Choroid plexus epithelial cell (primary cell): Measurements from ENCODE around the gene UNC5A.

Experiments used
- DNase-seq: peaks from one replicate; pipeline ENCODE4 v3.0.0-alpha.2; 2010; ENCODE audit warnings: low read depth
- H3K4me3 ChIP-seq: 2 replicates; pipeline ENCODE4 v1.5.1; 2011; ENCODE audit warnings: low read depth, mild to moderate bottlenecking, control low read depth, low read length, moderate library complexity
- CTCF ChIP-seq: conservative IDR thresholded peaks from 2 replicates; pipeline ENCODE4 v1.5.1; 2011; ENCODE audit warnings: low read depth, mild to moderate bottlenecking, control low read depth, inconsistent platforms, low read length, moderate library complexity

The UNC5A gene

GRCh38 chr5:176827736-176828414, 17.5 kb downstream of the UNC5A start:
- no peak for TF ChIP-seq CTCF
- H3K4me3 ChIP-seq, result no peak overlapping the region
- DNase-seq, result no peak

- no peak for DNase-seq
- TF ChIP-seq CTCF, result no peak
- no peak overlapping the region for H3K4me3 ChIP-seq
These were observed 19.0 kb downstream of the UNC5A start for GRCh38 chr5:176829320-176829719.

DNA sequence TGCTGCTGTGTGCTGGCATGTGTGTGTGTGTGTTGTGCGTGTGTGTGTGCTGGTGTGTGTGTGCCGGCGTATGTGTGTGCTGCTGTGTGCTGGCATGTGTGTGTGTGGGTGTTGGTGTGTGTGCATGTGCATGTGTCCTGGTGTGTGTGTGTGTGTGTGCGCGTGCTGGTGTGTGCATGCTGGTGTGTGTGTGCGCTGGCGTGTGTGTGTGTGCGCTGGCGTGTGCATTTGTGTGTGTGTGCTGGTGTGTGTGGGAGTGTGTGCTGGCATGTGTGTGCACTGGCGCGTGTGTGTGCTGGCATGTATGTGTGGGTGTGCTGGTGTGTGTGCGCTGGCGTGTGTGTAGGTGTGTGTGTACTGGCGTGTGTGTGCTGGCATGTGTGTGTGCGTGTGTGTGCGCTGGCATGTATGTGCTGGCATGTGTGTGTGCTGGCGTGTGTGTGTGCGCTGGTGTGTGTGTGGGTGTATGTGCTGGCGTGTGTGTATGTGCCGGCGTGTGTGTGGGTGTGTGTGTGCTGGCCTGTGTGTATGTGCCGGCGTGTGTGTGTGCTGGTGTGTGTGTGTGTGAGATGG, 20.1 kb downstream of the UNC5A start:
- no peak overlapping the region for H3K4me3 ChIP-seq
- DNase-seq, result no peak
- TF ChIP-seq CTCF, result no peak

DNA sequence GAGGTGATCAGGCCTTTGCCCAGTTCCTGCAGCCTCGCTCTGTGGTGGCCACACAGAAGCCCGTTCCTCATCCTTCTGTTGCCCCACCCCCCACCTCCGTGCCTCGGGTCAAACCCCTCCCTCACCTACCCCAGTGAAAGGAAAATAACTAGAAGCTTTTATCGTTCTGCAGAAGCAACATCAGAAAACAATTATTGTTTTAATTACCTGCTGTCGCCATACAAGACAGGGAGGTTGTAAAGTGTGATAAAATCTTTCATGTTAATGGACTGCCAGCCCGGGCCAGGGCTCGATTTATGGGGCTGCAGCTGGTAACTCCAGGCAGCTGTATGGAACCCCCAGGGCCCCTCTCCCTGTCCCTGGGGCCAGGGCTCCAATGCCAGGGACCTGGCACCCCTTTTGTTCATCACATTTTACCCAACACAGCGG, 20.6 kb downstream of the UNC5A start:
- no peak for TF ChIP-seq CTCF
- H3K4me3 ChIP-seq, result no peak overlapping the region
- DNase-seq, result no peak

DNA sequence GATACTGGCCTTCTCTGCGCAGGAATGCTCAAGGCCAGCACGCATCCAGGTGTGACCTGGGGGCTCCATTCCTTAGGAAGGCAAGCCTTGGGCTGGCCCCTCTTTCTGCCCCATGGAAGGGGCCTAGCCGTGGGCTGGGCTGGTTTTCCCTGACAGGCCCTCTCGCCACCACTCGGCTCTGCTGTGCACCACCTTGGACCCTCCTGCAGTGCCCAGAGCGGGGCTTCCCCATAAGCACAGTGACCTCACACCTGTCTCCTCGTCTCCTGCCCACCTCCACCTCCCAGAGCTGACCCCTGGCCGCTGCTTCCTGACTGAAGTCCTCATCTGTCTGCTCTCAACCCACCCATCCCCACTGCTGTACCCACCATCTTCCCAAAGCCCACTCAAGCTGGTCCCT, 21.1 kb downstream of the UNC5A start:
- no peak for TF ChIP-seq CTCF
- H3K4me3 ChIP-seq, result no peak overlapping the region
- no peak for DNase-seq

DNA sequence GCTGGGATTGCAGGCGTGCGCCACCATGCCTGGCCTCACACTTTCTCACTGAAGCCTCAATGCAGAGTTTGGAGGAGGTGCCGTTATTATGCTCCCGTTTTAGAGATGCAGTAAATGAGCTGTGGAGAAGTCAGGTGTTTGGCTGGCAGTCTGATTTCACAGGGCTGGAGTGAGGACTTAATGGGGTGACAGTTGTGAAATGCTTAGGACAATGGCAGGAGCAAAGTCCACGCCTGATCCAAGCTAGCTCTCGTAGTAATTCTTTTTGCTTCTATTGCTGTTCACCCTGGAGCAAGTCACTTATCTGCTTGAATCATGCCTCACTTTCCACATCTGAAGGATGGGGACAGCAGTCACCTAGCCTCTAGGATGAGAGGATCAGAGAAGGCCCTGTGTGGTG, 21.8 kb downstream of the UNC5A start:
- TF ChIP-seq CTCF, result no peak
- no peak overlapping the region for H3K4me3 ChIP-seq
- DNase-seq, result no peak

DNA sequence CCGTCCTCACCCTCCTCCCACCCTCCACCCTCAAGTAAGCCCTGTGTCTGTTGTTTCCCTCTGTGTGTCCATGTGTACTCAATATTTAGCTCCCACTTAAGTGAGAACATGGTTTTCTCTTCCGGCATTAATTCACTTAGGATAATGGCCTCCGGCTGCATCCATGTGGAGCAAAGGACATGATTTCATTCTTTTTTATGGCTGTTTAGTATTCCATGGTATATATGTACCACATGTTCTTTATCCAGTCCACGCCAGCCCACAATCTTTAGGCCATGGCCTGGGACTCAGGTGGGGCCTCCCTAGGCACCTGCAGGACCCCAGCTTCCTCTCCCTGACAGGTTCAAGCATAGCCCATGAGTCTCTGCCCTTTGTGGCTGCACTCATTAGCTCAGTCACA, 22.9 kb downstream of the UNC5A start:
- DNase-seq, result no peak
- TF ChIP-seq CTCF, result no peak
- H3K4me3 ChIP-seq, result no peak overlapping the region
